MG63 (cell line): ENCODE data around the gene BAHD1. TPM values are rescaled to one million over a fixed set of nuclear protein-coding genes. Genes with fewer than 3 reads are reported as not detected.

ENCODE experiments used
- DNase-seq: peaks from one replicate; pipeline ENCODE4 v3.0.0-alpha.2; 2020
- H3K27me3 ChIP-seq: fragments of 250-450 bp; sonication (Bioruptor Pico); 2 replicates; pipeline ENCODE4 v1.5.1; 2020; ENCODE audit warnings: mild to moderate bottlenecking, moderate library complexity
- H3K36me3 ChIP-seq: fragments of 250-450 bp; sonication (Bioruptor Pico); 2 replicates; pipeline ENCODE4 v1.5.1; 2020; ENCODE audit warnings: mild to moderate bottlenecking, moderate library complexity
- H3K4me3 ChIP-seq: fragments of 250-450 bp; sonication (Bioruptor Pico); 2 replicates; pipeline ENCODE4 v1.5.1; 2020; ENCODE audit warnings: mild to moderate bottlenecking, moderate library complexity
- H3K9me3 ChIP-seq: fragments of 250-450 bp; sonication (Bioruptor Pico); 2 replicates; pipeline ENCODE4 v1.5.1; 2020; ENCODE audit warnings: mild to moderate bottlenecking, moderate library complexity
- total RNA-seq: library from RNA; depleted of rRNA; stranded (reverse); fragments of >200 nt; shearing (Covaris generic); gene quantifications from 2 replicates; pipeline ENCODE4 v1.2.3, GENCODE V29; 2014; ENCODE audit warnings: low replicate concordance

BAHD1 gene
- total RNA-seq, 1 experiment from 2014 or later, result 8.2 TPM

- H3K27me3 ChIP-seq, result no peaks in the 10 kb centered on the region
- H3K4me3 ChIP-seq, result no peak overlapping the region
- H3K36me3 ChIP-seq, result no peaks in the 10 kb centered on the region
- DNase-seq, result no peak
- H3K9me3 ChIP-seq, result no peaks in the 10 kb centered on the region
These were observed 20.6 kb upstream of the BAHD1 start for GRCh38 chr15:40420071-40420713.

DNA sequence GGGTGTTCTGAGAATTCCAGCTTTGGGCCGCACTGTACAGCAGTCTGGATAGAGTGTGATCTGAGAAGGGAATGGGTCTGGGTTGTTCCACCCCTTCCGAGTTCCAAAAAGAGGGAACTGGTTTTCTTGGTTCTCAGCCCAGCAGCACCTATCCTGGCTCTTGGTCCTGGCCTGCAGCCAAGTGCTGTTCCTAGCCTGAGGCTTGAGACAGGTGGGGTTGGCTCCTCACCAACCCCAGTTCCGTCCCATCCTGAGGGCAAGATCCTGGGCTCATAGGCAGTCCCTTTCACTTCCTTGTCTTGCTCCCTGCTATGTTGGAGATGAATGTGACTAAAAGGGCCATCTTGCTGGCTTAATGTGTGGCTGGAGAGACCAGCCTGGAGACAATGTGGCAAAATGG is 20.0 kb upstream of the BAHD1 start:
- Histone ChIP-seq H3K9me3 (no peaks in the 10 kb centered on the region), H3K27me3 (no peaks in the 10 kb centered on the region), H3K36me3 (no peaks in the 10 kb centered on the region), H3K4me3 (no peak overlapping the region)
- no peak for DNase-seq

DNA sequence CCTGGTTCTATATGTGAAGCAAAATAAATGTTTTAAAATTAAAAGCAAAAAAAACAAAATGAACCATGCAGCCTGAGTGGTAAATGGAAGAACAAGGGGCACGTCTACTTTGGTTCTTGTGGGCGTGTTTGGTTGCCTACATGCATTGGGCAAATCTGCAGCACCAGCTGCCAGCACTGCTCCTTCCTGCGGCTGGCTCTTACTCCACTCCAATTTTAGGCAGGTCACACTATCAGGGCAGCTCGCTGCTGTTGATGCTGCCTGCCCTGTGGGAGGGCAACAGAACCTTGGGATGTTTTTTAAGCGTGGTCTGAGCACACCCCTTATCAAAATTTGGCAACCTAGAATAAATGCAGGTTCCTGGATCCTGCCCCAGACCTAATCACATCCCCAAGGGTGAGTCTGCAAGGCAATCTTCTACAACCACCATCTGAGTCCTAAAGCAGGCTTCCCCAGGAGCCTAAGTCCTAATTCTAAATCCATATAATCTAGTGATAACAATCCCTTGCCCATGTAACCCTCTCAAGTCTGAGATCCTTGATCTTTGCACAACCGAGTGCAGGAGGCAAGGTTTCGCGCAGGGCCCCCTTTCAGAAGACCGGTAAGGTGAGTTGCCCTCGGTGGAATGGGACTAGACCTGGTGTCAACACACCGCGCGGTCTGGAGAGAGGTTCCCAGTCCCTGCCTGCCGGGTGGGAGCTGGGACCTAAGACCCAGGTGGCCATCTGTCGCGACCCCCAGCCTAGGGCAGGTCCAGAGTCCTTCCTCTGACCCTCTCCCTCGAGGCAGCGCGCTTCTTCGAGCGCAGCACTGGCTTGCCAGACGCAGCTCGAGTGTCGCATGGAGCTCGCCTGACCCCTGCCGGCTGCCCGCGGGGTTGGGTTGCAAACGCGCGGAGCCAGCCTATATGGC is 19.3 kb upstream of the BAHD1 start:
- H3K27me3 ChIP-seq, result no peaks in the 10 kb centered on the region
- peak; percentile 49 for DNase-seq
- no peak overlapping the region for H3K4me3 ChIP-seq
- H3K36me3 ChIP-seq, result no peaks in the 10 kb centered on the region
- no peaks in the 10 kb centered on the region for H3K9me3 ChIP-seq

- H3K27me3 ChIP-seq, result no peaks in the 10 kb centered on the region
- H3K9me3 ChIP-seq, result no peaks in the 10 kb centered on the region
- DNase-seq, result no peak
- no peaks in the 10 kb centered on the region for H3K36me3 ChIP-seq
- H3K4me3 ChIP-seq, result no peak overlapping the region
These were observed 16.2 kb upstream of the BAHD1 start for GRCh38 chr15:40424483-40425115.

DNA sequence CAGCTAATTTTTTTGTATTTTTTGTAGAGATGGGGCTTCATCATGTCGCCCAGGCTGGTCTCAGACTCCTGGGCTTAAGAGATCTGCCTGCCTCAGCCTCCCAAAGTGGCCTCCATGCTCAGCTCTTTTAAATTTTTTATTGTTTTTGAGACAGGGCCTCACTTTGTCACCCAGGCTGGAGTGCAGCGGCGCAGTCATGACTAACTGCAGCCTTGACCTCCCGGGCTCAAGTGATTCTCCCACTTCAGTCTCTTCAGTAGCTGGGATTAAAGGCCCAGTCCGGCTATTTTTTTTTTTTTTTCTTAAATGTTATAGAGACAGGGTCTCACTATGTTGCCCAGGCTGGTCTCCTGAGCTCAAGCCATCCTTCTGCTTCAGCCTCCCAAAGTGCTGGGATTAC is 15.1 kb upstream of the BAHD1 start:
- H3K9me3 ChIP-seq, result no peaks in the 10 kb centered on the region
- H3K4me3 ChIP-seq, result no peak overlapping the region
- H3K27me3 ChIP-seq, result no peaks in the 10 kb centered on the region
- no peak for DNase-seq
- no peaks in the 10 kb centered on the region for H3K36me3 ChIP-seq

DNA sequence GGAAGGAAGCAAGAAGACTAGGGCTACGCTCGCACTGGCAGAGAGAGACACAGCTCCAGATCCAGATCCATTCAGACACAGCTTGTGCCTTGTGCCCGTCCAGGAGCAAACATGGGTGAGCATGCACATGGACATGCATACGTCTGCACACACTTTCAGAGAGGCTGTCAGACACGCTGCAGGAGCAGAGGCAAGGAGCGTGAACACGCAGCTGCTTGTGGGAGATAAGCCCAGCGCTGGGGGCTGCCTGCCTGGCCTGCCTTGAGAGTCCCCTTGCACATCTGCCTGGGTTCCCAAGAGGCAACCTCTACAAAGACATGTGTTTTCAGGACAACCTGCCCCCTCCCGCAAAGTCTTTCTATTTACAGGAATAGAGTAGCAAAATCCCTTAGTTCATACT is 13.6 kb upstream of the BAHD1 start:
- Histone ChIP-seq H3K36me3 (no peaks in the 10 kb centered on the region), H3K27me3 (no peaks in the 10 kb centered on the region), H3K9me3 (no peaks in the 10 kb centered on the region), H3K4me3 (no peak overlapping the region)
- DNase-seq, result no peak

GRCh38 chr15:40428185-40428584 is 12.6 kb upstream of the BAHD1 start:
- no peaks in the 10 kb centered on the region for H3K36me3 ChIP-seq
- no peak for DNase-seq

DNA sequence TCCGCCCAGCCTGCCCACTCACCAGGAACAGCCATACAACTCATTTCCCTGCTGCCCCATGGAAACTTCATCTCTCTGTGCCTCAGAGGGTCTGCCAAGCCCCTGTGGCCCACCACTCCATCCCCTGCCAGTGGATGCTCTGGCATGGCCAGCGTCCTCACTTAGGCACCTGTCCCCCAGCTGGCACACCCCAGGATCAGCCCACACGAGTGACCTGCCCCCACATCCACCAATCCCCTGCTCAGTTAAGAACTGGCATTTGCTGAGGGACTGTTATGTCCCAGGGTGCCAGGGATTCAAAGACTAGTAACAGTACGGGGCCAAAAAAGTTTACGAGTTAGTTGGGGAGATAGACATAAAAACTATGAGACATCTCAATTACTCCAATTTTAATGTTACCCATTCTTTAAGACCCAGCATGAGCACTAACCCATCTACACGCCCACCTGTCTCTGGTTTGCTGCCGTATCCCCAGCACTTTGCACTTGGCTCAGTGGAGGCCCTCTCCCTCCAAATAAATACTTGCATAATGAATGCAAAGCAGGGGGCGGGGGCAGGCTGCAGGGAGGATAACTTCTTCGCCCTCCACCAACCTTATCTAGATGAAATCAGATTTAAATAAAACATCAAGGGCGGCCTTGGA is 11.6 kb upstream of the BAHD1 start:
- Histone ChIP-seq H3K4me3 (no peak overlapping the region), H3K27me3 (no peaks in the 10 kb centered on the region)
- DNase-seq, result no peak

More at GRCh38 chr15:40428185-40428584, 12.6 kb upstream of the BAHD1 start:
- Histone ChIP-seq H3K4me3 (no peak overlapping the region), H3K27me3 (no peaks in the 10 kb centered on the region), H3K9me3 (no peaks in the 10 kb centered on the region)

DNA sequence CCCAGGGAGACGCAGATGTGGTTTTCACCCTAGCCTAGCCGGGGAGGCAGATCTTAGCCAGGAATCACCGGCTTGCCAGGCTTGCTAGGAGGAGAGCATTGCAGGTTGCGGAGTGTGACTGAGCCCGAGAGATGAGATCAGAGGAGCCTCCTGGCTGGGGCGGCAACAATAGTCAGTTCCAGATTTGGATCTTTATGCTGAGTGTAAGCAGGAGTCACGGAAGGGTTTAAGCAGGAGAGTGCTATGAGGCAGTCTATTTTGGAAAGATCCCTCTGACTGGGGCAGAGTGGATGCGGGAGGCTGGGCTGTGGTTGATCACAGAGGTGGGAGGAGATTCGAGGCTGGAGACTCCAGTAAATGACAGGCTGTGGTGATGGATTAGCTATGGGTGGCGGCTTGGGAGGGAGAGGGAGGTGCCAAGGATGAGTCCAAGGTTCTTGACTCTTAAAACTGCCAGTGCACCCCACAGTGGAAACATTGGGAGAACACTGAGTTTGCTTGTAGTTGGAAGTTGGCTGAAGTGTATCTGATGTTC is 10.4 kb upstream of the BAHD1 start:
- no peaks in the 10 kb centered on the region for H3K9me3 ChIP-seq
- H3K27me3 ChIP-seq, result no peaks in the 10 kb centered on the region
- peak; percentile 76 for DNase-seq
- H3K4me3 ChIP-seq, result no peak overlapping the region
- no peaks in the 10 kb centered on the region for H3K36me3 ChIP-seq

More for the DNA sequence above, 11.6 kb upstream of the BAHD1 start:
- Histone ChIP-seq H3K36me3 (no peaks in the 10 kb centered on the region), H3K9me3 (no peaks in the 10 kb centered on the region)

DNA sequence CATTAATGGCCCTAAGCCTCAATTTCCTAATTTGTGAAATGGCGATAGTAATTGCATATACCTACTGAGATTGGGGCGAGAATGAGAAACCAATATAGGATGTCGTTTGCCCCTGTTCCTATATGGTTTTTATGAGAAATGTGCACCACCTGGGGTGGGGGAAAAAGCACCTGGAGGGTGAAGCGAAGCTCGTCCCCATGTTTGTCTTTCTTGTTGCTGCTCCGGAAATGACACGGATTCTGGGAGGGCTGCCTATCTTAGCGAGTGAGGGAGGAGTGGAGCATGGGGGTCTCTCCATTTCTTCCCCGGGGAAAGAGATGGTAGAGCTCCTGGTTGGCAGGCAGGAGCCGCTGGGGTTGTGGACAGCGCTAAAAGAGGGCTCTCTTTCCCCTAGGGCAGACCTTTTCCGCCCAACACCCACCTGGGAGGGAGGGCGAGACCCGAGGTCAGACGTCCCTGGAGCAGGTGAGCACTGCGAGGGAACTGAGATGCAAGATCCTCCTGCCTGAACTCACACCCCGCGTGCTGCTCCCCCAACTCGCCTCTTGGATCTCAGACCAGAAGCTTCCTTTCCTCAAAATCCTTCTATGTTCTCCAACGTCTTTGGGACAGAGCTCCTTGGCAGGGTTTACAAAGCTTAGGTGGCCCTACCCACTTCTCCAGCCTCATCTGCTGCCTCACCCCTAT is 5.6 kb upstream of the BAHD1 start:
- Histone ChIP-seq H3K9me3 (no peaks in the 10 kb centered on the region), H3K27me3 (peaks cover 2% of the 10 kb centered on the region; the same call in 1 of the 2 replicates), H3K36me3 (no peaks in the 10 kb centered on the region), H3K4me3 (no peak overlapping the region)
- no peak for DNase-seq

DNA sequence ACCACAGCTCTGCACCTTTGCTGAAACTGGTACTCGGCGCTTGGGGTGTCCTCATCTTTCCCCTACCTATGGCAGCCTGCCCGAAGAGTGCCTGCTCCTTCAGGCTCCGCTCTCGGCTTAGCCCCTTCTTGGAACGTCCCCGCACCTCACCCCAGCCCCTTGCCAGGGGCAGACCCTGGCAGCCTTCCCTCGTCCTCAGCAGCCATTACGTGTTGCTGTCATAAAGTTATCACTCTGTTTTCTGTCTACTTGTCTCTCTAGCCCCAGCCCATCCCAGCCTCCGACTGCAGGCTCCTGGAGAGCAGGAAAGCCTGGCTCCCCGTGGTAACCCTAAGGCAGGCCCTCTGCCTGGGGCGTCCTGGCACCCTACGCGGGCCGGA is 5.1 kb upstream of the BAHD1 start:
- no peak for DNase-seq
- H3K27me3 ChIP-seq, result peaks cover 2% of the 10 kb centered on the region; the same call in 1 of the 2 replicates
- no peaks in the 10 kb centered on the region for H3K9me3 ChIP-seq
- no peaks in the 10 kb centered on the region for H3K36me3 ChIP-seq
- no peak overlapping the region for H3K4me3 ChIP-seq

- no peak for DNase-seq
- Histone ChIP-seq H3K36me3 (no peaks in the 10 kb centered on the region), H3K9me3 (no peaks in the 10 kb centered on the region), H3K27me3 (peaks cover 2% of the 10 kb centered on the region; the same call in 1 of the 2 replicates), H3K4me3 (peak overlapping the region; percentile 20; the same call in 1 of the 2 replicates)
These were observed 4.4 kb upstream of the BAHD1 start for GRCh38 chr15:40436116-40436891.

- Histone ChIP-seq H3K36me3 (no peaks in the 10 kb centered on the region), H3K4me3 (no peak overlapping the region), H3K27me3 (peaks cover 2% of the 10 kb centered on the region; the same call in 1 of the 2 replicates), H3K9me3 (no peaks in the 10 kb centered on the region)
- no peak for DNase-seq
These were observed 3.6 kb upstream of the BAHD1 start for GRCh38 chr15:40436892-40437751.

- no peak for DNase-seq
- no peak overlapping the region for H3K4me3 ChIP-seq
- H3K27me3 ChIP-seq, result peaks cover 2% of the 10 kb centered on the region; the same call in 1 of the 2 replicates
- H3K9me3 ChIP-seq, result no peaks in the 10 kb centered on the region
- no peaks in the 10 kb centered on the region for H3K36me3 ChIP-seq
These were observed 2.7 kb upstream of the BAHD1 start for GRCh38 chr15:40437752-40438687.
